ENCODE results near the gene YTHDC1. TPM values are rescaled to one million over a fixed set of nuclear protein-coding genes. Genes with fewer than 3 reads are reported as not detected.

YTHDC1 gene
- total RNA-seq (2014; rRNA removed; shearing (Covaris generic)), result 67.6 and 72.3 TPM in 2 replicates
- 135 and 144 TPM in 2 replicates for polyA plus RNA-seq (2016; fragmentation: Nextera tagmentation; extraction: Ambion mirVana)
- long read RNA-seq, partial matches to known transcripts, result 26 of 26 reads
- long read RNA-seq, other reads (novel, unspliced or antisense), result 0 of 26 reads

DNA sequence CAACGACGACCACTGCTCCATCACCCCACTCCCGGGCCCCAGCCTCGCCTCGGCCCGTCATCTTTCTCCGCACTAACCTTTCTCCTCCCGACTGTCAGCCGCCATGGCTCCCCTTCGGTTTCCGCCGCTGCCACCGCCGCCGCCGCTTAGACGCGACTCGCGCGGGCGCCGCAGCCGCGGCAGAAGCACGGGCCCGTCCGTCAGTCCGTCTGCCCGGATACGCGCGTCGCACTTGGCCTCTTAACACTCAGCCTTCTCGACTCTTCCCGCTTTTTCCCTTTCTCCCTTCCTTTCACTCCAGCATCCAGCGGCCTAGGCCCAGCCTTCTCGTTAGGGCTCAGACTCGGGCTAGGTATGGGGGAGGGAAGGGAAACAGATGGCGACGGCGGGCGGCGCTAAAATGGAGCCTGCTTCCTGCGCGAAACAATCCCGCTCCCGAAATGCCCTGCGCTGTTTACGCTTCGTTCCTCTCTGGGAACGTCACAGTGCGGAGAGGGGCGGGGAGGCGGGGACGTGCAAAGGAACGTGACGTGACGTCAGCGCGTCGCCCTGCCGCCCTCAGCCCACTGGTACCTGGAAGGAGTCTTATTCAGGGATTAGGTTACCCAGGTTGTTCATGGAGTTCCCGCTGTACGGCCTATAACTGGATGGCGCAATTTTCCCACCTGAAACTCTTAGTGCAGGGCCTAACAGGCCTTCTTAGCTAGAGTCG is at the start of gene YTHDC1:
TSS of gene YTHDC1 (minus strand) at position 442 of the 712 bp plus-strand sequence. CDS start at position 105, 337 bp downstream.
- Histone ChIP-seq H4K20me1 (replicated peaks; ENCODE audit: insufficient read depth) (peaks cover 29% of the 10 kb centered on the region), H2AFZ (peak within 1 kb of the TSS; percentile 33; the same call in 1 of the 2 replicates), H3K27me3 (ENCODE audit: insufficient read depth) (no peaks in the 10 kb centered on the region), H3K4me1 (ENCODE audit: insufficient read depth) (peaks cover 18% of the 10 kb centered on the region), H3K9me2 (ENCODE audit: insufficient read depth) (no peaks in the 10 kb centered on the region), H3K4me2 (peak within 1 kb of the TSS; percentile 91), H3K4me3 (peak within 1 kb of the TSS; percentile 87), H3K36me3 (ENCODE audit: insufficient read depth) (no peaks in the 10 kb centered on the region), H3K27ac (ENCODE audit: low read depth) (peak within 1 kb of the TSS; percentile 99), H3K79me2 (replicated peaks; ENCODE audit: insufficient read depth) (peaks cover 50% of the 10 kb centered on the region), H3F3A (replicated peaks; ENCODE audit: low read depth) (peaks cover 8% of the 10 kb centered on the region; the same call in 1 of the 2 replicates)
- H3K27ac Mint-ChIP-seq, result peak within 1 kb of the TSS; percentile 99
- peaks cover 2% of the 10 kb centered on the region for H3K27me3 Mint-ChIP-seq (ENCODE audit: insufficient read depth, low read depth, poor library complexity)
- H3K9me3 Mint-ChIP-seq, result no peaks in the 10 kb centered on the region
- ATAC-seq (peak; percentile 96), DNase-seq (ENCODE audit: low spot score) (peak; percentile 99)
- peak within 1 kb of the TSS; percentile 91 for H3K4me3 Mint-ChIP-seq
- TF ChIP-seq, protein P1, sequence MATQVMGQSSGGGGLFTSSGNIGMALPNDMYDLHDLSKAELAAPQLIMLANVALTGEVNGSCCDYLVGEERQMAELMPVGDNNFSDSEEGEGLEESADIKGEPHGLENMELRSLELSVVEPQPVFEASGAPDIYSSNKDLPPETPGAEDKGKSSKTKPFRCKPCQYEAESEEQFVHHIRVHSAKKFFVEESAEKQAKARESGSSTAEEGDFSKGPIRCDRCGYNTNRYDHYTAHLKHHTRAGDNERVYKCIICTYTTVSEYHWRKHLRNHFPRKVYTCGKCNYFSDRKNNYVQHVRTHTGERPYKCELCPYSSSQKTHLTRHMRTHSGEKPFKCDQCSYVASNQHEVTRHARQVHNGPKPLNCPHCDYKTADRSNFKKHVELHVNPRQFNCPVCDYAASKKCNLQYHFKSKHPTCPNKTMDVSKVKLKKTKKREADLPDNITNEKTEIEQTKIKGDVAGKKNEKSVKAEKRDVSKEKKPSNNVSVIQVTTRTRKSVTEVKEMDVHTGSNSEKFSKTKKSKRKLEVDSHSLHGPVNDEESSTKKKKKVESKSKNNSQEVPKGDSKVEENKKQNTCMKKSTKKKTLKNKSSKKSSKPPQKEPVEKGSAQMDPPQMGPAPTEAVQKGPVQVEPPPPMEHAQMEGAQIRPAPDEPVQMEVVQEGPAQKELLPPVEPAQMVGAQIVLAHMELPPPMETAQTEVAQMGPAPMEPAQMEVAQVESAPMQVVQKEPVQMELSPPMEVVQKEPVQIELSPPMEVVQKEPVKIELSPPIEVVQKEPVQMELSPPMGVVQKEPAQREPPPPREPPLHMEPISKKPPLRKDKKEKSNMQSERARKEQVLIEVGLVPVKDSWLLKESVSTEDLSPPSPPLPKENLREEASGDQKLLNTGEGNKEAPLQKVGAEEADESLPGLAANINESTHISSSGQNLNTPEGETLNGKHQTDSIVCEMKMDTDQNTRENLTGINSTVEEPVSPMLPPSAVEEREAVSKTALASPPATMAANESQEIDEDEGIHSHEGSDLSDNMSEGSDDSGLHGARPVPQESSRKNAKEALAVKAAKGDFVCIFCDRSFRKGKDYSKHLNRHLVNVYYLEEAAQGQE (IDR thresholded peaks at IDR 0.05; ENCODE audit: unreplicated experiment), result peak; percentile 23
- TF ChIP-seq, protein P2, sequence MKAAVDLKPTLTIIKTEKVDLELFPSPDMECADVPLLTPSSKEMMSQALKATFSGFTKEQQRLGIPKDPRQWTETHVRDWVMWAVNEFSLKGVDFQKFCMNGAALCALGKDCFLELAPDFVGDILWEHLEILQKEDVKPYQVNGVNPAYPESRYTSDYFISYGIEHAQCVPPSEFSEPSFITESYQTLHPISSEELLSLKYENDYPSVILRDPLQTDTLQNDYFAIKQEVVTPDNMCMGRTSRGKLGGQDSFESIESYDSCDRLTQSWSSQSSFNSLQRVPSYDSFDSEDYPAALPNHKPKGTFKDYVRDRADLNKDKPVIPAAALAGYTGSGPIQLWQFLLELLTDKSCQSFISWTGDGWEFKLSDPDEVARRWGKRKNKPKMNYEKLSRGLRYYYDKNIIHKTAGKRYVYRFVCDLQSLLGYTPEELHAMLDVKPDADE (IDR thresholded peaks at IDR 0.05), result peak; percentile 61
- TF ChIP-seq CREB1 (CRISPR knock-in tag; IDR thresholded peaks at IDR 0.05; ENCODE audit: low read depth), result peak; percentile 97
- no peak for TF ChIP-seq STAT1 (IDR thresholded peaks at IDR 0.05; ENCODE audit: unreplicated experiment)
- no peak for TF ChIP-seq EZH2 (IDR thresholded peaks at IDR 0.05; ENCODE audit: low read depth, unreplicated experiment)
- TF ChIP-seq, protein P3, sequence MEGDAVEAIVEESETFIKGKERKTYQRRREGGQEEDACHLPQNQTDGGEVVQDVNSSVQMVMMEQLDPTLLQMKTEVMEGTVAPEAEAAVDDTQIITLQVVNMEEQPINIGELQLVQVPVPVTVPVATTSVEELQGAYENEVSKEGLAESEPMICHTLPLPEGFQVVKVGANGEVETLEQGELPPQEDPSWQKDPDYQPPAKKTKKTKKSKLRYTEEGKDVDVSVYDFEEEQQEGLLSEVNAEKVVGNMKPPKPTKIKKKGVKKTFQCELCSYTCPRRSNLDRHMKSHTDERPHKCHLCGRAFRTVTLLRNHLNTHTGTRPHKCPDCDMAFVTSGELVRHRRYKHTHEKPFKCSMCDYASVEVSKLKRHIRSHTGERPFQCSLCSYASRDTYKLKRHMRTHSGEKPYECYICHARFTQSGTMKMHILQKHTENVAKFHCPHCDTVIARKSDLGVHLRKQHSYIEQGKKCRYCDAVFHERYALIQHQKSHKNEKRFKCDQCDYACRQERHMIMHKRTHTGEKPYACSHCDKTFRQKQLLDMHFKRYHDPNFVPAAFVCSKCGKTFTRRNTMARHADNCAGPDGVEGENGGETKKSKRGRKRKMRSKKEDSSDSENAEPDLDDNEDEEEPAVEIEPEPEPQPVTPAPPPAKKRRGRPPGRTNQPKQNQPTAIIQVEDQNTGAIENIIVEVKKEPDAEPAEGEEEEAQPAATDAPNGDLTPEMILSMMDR (conservative IDR thresholded peaks at IDR 0.05; ENCODE audit: low read depth in 2 of 2), result 0 out of 4 replicates have a peak, but pooled peaks of 1 of the 2 experiments have one; percentile 6
- TF ChIP-seq POLR2AphosphoS5 (IDR thresholded peaks at IDR 0.05; ENCODE audit: low read depth), result peak; percentile 94
- H3K4me1 Mint-ChIP-seq, result peaks cover 25% of the 10 kb centered on the region
- peaks cover 12% of the 10 kb centered on the region; the same call in 2 of the 3 replicates for H3K36me3 Mint-ChIP-seq (ENCODE audit: low read depth)
